Colonic mucosa (tissue), 4 donors: ENCODE data around the gene TMEM198. TPM values are rescaled to one million over a fixed set of nuclear protein-coding genes. Genes with fewer than 3 reads are reported as not detected.

ENCODE experiments used
- DNase-seq: peaks from one replicate; pipeline ENCODE4 v3.0.0-alpha.2; 2020
- H3K27ac ChIP-seq: fragments of 200-600 bp; one replicate; pipeline ENCODE4 v1.8.0; 2021
- H3K27me3 ChIP-seq: fragments of 200-600 bp; one replicate; pipeline ENCODE4 v1.8.0; 2021
- H3K36me3 ChIP-seq: fragments of 200-600 bp; one replicate; pipeline ENCODE4 v1.8.0; 2021
- H3K4me1 ChIP-seq: fragments of 200-600 bp; one replicate; pipeline ENCODE4 v1.8.0; 2021; ENCODE audit warnings: mild to moderate bottlenecking
- H3K4me3 ChIP-seq: fragments of 200-600 bp; one replicate; pipeline ENCODE4 v1.8.0; 2021
- H3K9ac ChIP-seq, 2 donors: one replicate each; pipeline ENCODE4 v1.7.0; 2013; ENCODE audit warnings: control low read depth in 2 of 2, low read depth in 2 of 2, low read length in 2 of 2
- H3K9me3 ChIP-seq: fragments of 200-600 bp; one replicate; pipeline ENCODE4 v1.8.0; 2021
- CTCF ChIP-seq: fragments of 200-600 bp; IDR thresholded peaks from one replicate; pipeline ENCODE4 v1.8.0; 2022; ENCODE audit warnings: antibody characterized with exemption, mild to moderate bottlenecking
- intact Hi-C: fragments of 100-400 bp; cut with DNase I; formaldehyde crosslinking; loops from one replicate; pipeline ENCODE4 v1.14.1; 2022
- microRNA-seq: library from miRNA; unstranded; fragments of <30 nt; microRNA quantifications from one replicate; pipeline ENCODE4, GENCODE V29; 2019
- total RNA-seq, 2 donors: library from RNA; stranded (reverse); fragmentation: NEBNext Ultra II Directional in 1 of 2; extraction: Animal tissue kit (Norgen Biotek cat#: 25700) in 1 of 2; gene quantifications; one replicate each; pipeline ENCODE4 v1.2.1, GENCODE V29; 2021
- donor health status: healthy.
- donor health status: DM: no; HTN: no; CAD: no.
- donor health status: DM: no; HTN: no; CAD: no.

TMEM198 gene
- total RNA-seq, 2 donors from 2014 or later = 1.7 to 2.9 TPM

- intact Hi-C loops = no loop called here
- no peak for TF ChIP-seq CTCF
- no peak overlapping the region for H3K27ac ChIP-seq
These were observed 51.4 kb downstream of the TMEM198 start for GRCh38 chr2:219595256-219595655.

GRCh38 chr2:219596954-219597551 is 53.2 kb downstream of the TMEM198 start:
- H3K27ac ChIP-seq = peak overlapping the region; percentile 87
- peak overlapping the region; percentile 51 for H3K4me3 ChIP-seq
- no peak for TF ChIP-seq CTCF
- peak; percentile 21 for DNase-seq
- H3K27me3 ChIP-seq = no peaks in the 10 kb centered on the region
- peak overlapping the region; percentile 45 to 73 for H3K9ac ChIP-seq
- H3K9me3 ChIP-seq = no peaks in the 10 kb centered on the region
- intact Hi-C loops = no loop called here
- H3K36me3 ChIP-seq = no peaks in the 10 kb centered on the region
- H3K4me1 ChIP-seq = peaks cover 2% of the 10 kb centered on the region

More at GRCh38 chr2:219595256-219595655, 51.4 kb downstream of the TMEM198 start:
- Histone ChIP-seq H3K9me3 (no peaks in the 10 kb centered on the region), H3K36me3 (no peaks in the 10 kb centered on the region), H3K27me3 (no peaks in the 10 kb centered on the region), H3K4me1 (peaks cover 2% of the 10 kb centered on the region), H3K9ac (no peak overlapping the region), H3K4me3 (no peak overlapping the region)
- no peak for DNase-seq

GRCh38 chr2:219597552-219598307 is 53.9 kb downstream of the TMEM198 start, which contains the start of gene STK11IP:
STK11IP (plus strand) TSS chr2:219597857; CDS start chr2:219598120, 263 bp downstream.
- no peak for TF ChIP-seq CTCF
- H3K9ac ChIP-seq = peak within 1 kb of the TSS; percentile 45 to 73
- no peaks in the 10 kb centered on the region for H3K9me3 ChIP-seq
- no peaks in the 10 kb centered on the region for H3K36me3 ChIP-seq
- no peaks in the 10 kb centered on the region for H3K27me3 ChIP-seq
- H3K4me3 ChIP-seq = peak within 1 kb of the TSS; percentile 51
- DNase-seq = peak; percentile 98
- H3K27ac ChIP-seq = peak within 1 kb of the TSS; percentile 87
- peaks cover 2% of the 10 kb centered on the region for H3K4me1 ChIP-seq
- intact Hi-C loops = no loop called here

- Histone ChIP-seq H3K4me1 (peaks cover 2% of the 10 kb centered on the region), H3K36me3 (no peaks in the 10 kb centered on the region), H3K27ac (peak overlapping the region; percentile 87), H3K27me3 (no peaks in the 10 kb centered on the region), H3K9ac (peak overlapping the region in 1 of 2 donors; percentile 73), H3K9me3 (no peaks in the 10 kb centered on the region), H3K4me3 (peak overlapping the region; percentile 51)
- DNase-seq = no peak
- no peak for TF ChIP-seq CTCF
- intact Hi-C loops = no loop called here
These were observed 54.7 kb downstream of the TMEM198 start for GRCh38 chr2:219598308-219599078.

Small RNA genes within 50 kb of the gene (microRNA-seq; reads per million reads assigned to microRNA genes)
- gene MIR3132 = not detected

Other genes starting within 250 kb of the TMEM198 start
- 1 to 10 TPM; 1.9 to 2.0 TPM for gene PTPRN, start 234.6 kb upstream of the TMEM198 start, total RNA-seq
- not detected for gene RESP18, start 211.3 kb upstream of the TMEM198 start, total RNA-seq
- gene DNPEP, start 156.1 kb upstream of the TMEM198 start, total RNA-seq = 10 to 100 TPM; 96.1 to 96.7 TPM
- 100 to 1,000 TPM in 1 of 2 donors, 10 to 100 TPM in 1; 24.0 to 917 TPM for gene DES, start 125.7 kb upstream of the TMEM198 start, total RNA-seq
- gene SPEG, start 109.2 kb upstream of the TMEM198 start, total RNA-seq = 10 to 100 TPM in 1 of 2 donors, 1 to 10 TPM in 1; 6.2 to 19.3 TPM
- gene GMPPA, start 45.1 kb upstream of the TMEM198 start, total RNA-seq = 10 to 100 TPM; 49.7 to 86.1 TPM
- under 1 TPM in 1 of 2 donors, not detected in 1; 0.12 TPM for gene ASIC4, start 29.5 kb upstream of the TMEM198 start, total RNA-seq
- gene CHPF, start 219 bp upstream of the TMEM198 start, total RNA-seq = 10 to 100 TPM; 43.1 to 43.5 TPM
- 10 to 100 TPM in 1 of 2 donors, 1 to 10 TPM in 1; 9.9 to 13.2 TPM for gene OBSL1, start 27.5 kb downstream of the TMEM198 start, total RNA-seq
- gene INHA, start 28.3 kb downstream of the TMEM198 start, total RNA-seq = not detected
- 10 to 100 TPM; 25.4 to 42.7 TPM for gene STK11IP, start 53.8 kb downstream of the TMEM198 start, total RNA-seq
- gene SLC4A3, start 83.6 kb downstream of the TMEM198 start, total RNA-seq = under 1 TPM; 0.47 to 0.72 TPM